NCI-H510A (cell line): ENCODE measurements around the gene C1QL4.
A peak's percentile ranks its signal among the peaks of the same experiment; 100 is the strongest.
"Not testable (repeated sequence)": the region's sequence is repeated elsewhere in the genome, so short reads cannot be mapped to it uniquely, and the experiment has no call there.

ENCODE experiments used
- DNase-seq: peaks from one replicate; lab custom pipeline; 2025; lab: John Stamatoyannopoulos, UW

The C1QL4 gene

GRCh38 chr12:49336645-49337584 lies at the start of gene C1QL4:
Gene C1QL4, minus strand, starts transcription at chr12:49337188. Its CDS starts 711 bp downstream, at chr12:49336477.
- DNase-seq: peak; percentile 66

DNA sequence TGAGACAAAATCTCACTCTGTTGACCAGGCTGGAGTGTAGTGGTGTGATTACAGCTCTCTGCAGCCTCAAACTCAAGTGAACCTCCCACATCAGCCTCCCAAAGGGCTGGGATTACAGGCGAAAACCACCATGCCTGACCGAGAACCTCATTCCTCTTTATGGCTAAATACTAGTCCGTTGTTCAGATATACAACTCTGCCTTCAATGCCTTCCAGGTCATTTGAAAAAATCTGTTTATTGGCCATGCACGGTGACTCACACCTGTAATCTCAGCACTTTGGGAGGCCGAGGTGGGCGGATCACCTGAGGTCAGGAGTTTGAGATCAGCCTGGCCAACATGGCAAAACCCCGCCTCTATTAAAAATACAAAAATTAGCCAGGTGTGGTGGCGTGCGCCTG lies 43.2 kb upstream of the C1QL4 start:
- not testable (repeated sequence) for DNase-seq

DNA sequence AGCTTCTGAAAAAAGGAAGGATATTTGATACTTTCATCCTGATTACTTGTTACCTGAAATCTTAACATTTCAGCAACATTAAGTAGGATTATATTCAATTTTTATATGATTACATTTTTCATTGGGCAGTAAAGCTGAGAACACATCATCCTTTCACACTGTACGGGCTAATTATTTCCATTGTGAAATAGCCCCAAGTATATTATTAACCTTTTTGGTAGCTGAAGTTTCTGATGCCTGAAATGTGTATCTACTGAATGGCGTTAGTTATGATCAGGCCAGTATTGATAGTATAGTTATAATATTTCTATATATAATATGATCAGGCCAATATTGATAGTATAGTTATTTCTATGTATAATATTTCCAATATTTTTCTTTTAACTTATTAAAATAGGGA lies 40.4 kb upstream of the C1QL4 start:
- DNase-seq: no peak

- no peak for DNase-seq
Measured at GRCh38 chr12:49375406-49375805, 38.4 kb upstream of the C1QL4 start.

DNA sequence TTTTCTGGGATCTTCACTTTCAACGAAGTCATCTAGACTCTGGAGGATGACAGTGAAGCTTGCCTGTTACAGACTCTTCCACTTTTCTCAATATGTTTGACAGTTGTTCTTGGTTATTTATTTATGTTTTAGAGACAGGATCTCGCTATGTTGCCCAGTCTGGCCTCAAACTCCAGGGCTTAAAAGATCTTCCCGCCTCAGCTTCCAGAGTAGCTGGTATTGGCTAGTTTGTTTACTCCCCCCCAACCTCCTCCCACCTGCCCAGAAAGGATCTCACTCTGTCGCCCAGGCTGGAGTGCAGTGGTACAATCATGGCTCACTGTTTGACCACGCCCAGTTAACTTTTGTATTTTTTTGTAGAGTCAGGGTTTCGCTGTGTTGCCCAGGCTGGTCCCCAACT lies 33.6 kb upstream of the C1QL4 start:
- no peak for DNase-seq

DNA sequence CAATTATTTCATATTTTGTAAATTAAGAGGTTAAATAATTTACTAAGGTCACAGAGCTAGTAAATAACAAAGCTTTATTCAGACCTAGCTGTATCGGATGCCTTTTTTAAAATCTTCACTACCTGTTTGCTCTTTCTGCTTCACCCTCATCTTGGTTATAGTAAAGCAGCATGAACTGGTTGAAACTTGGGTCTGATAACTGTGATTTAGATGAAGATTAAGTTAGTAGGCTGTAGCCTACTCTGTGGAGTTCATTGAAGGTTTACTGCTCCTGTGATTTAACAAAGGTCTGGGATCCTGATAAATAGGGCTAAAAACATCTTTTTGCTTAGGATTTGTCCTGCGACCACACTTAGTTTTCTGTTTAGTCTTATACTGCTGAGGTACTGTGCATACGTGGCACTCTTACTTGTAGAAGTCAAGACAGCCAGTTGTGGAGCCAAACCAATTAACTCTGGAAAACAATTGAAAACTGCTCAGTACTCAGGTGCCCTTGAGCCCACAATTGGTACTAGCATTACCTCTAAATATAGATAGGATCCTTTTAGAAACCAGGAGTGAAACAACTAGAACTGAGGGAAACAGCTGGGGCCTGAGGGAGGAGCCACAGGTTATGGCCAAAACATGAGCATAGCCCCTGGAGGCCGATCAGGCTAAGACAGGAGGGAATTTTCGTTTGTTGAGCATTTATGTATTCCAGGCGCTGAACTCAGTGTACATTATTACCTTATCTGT lies 32.6 kb upstream of the C1QL4 start:
- DNase-seq: peak; percentile 15

DNA sequence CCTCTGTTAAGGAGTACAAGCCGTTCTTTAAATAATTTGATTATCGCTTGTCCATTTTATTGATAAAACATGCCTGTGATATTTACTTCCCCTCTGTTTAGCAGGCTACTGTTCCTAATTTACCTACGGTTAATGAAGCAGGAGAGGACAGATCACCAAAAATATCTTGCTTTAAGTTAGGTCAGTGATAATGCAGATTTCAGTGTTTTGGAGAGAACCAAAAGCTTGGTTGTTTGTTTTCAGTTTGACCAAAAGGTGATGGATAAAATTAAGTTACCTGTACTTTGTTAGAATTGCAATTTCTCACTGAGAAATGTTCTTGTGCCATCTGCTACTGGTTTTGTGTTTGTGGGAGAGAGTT lies 31.2 kb upstream of the C1QL4 start:
- DNase-seq: no peak

- peak; percentile 40 for DNase-seq
Measured at GRCh38 chr12:49367381-49368239, 30.6 kb upstream of the C1QL4 start, which contains the start of gene SPATS2. Gene SPATS2, plus strand, starts transcription at chr12:49367462. Its CDS starts 93,551 bp downstream, at chr12:49461013.

DNA sequence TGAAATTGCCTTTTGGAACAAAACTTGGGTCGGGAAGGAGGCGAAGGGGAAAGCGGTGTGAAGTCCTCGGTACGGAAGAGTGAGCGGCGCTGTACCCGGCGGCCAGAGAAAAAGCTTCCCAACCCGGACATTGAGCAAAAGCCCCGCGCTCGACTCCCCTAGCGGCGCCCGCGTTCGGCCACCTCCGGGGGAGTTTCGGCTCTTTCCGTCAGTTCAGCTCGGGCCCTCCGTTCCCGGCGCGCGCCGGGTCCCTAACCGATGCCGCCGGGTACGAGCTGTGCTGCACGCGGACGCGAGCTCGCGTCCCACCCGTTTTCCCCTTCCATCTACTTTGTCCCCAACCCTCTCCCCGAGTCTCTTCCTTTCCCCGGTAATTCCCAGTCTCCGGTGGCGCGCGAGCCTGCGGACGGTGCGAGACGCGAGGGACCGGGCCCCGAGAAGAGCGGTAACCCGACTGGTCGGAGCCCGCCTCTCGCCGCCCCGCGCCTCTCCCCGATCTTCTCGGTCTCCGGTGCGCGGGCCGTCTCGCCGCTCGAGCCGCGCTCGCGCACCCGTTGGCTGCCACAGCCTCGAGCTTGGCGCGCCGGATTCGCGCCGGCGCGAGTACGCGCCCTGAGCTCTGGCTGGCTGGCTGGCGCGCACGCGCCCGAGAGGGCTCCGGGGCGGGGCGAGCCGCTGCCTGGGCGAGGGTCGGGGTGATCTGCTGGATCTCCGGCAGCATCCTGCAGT lies 29.8 kb upstream of the C1QL4 start:
- peak; percentile 95 for DNase-seq

- DNase-seq: no peak
Measured at GRCh38 chr12:49366096-49366651, 29.2 kb upstream of the C1QL4 start.

DNA sequence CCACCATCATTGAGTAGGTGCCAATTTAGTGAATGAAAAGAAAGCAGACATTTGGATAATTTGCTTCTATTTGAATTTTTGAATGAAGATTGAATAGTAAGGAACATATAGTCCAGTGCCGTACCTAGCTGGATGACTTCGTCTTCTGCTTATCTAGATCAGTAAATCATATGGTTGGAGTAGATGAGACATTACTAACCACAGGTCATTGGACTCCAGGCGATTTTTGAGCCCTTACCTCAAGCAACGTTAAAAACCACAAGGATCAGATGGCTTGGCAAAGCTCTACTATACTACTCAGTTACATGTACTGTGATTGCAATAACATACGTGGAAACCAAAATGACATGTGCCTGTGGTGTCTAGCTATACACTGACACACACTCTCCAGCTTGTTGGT lies 28.6 kb upstream of the C1QL4 start:
- no peak for DNase-seq

DNA sequence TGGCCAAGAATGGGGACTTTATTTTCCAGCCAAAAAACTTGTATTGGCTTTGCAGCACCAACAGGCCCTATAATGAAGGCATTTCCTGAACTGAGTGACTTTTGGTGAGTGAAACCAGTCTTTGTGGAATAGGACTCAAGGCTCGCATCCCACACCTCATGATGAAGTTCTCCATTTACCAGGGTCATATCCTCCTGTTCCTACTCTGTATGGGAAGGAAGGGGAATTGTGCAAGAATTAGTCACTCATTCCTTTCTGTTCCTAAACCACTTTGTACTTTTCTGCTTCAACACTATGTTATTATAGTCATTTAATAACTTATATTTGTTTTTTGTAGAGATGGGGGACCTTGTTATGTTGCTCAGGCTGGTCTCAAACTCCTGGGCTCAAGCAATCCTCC lies 28.0 kb upstream of the C1QL4 start:
- no peak for DNase-seq

DNA sequence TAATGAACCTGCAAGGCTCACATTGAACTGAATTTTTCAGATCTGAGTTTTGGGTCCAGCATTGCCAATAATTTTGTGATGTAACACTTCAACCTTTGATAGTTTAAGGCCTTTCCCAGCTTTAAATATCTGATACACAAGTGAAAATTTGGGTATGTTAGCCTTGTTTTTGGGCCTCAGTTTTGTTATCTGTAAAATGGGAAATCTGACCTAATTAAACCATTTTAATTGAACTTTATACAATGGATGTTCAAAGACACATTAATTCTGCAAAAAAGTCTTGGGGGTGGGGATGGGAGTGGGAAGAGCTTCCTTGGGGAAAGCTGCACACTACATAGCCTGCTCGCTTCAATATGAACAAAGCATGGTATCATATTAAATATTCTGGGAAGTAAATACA lies 25.1 kb upstream of the C1QL4 start:
- no peak for DNase-seq

- DNase-seq: no peak
Measured at GRCh38 chr12:49359671-49360070, 22.7 kb upstream of the C1QL4 start.

DNA sequence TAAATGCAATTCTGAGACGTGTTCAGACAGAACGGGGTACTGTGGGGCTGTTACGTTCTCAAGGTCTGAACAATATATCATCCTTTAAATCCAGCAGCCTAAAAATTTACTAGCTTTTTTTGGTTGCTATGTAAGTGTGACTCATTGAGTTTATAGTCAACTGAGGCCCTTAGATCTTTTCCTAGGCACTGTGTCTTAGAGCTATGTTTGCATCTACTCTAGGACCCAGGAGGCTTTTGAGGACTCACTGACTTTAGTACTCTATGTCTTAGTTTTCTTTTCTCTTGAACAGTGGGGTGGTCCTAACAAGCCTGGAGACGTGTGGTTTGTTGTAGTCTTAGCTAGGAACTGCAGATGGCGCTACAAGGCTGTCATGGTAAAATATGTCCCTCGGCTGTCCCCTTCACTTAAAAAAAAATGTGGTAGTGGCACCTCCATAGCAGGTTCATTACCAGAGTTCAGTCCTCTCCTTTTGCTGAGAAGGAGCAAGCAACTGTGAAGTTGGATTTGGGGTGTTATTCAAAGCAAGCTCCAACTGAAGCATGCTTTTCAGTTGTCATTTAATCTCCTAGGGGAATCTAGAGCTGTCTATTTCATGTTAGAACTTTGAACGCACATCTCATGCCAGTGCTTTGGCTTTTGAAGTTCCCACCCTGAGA lies 21.6 kb upstream of the C1QL4 start:
- DNase-seq: peak; percentile 25

DNA sequence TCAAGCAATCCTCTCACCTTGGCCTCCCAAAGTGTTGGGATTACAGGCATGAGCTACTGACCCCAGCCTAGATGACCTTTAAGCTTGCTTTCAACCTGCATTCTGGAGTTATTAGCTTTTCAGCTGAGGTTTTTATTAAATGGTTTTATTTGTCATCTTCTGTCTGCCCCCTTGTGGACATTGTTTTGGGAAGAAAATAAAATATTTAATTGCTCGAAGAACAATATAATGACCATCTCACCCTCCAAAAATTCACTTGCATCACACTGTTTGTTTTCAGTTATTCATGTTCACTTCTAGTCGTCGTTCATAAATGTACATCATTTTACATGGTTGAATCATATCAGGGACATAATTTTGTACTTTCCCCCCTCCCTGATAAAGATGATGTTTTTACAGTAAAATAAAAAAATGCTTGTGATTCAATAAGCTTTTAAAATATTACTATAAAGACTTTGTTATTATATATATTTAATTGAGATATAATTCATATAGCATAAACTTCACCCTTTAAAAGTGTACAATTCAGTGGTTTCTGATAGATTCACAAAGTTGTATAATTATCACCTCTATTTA lies 20.2 kb upstream of the C1QL4 start:
- DNase-seq: no peak

GRCh38 chr12:49355913-49356312 lies 18.9 kb upstream of the C1QL4 start:
- no peak for DNase-seq

- DNase-seq: no peak
Measured at GRCh38 chr12:49352351-49352750, 15.4 kb upstream of the C1QL4 start.

- DNase-seq: no peak
Measured at GRCh38 chr12:49349266-49349665, 12.3 kb upstream of the C1QL4 start.

DNA sequence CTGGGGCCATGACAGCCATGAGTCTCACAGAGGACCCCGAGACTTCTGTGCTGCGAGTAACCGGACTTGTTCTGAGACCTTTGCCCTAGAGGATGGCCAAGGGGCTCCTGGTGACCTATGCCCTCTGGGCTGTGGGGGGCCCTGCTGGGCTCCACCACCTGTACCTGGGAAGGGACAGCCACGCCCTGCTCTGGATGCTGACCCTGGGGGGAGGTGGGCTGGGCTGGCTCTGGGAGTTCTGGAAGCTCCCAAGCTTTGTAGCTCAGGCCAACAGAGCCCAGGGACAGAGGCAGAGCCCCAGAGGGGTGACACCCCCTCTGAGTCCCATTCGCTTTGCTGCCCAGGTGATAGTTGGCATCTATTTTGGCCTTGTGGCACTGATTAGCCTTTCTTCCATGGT lies 11.8 kb upstream of the C1QL4 start:
- no peak for DNase-seq
